Natural killer cell (primary cell): ENCODE measurements around the gene CCDC63. TPM values are rescaled to one million over a fixed set of nuclear protein-coding genes. Genes with fewer than 3 reads are reported as not detected.

ENCODE experiments used
- ATAC-seq, 3 donors: fragments of 150-1000 bp in 2 of 3; fragments of 200-7000 bp in 1 of 3; cut with Tn5 transposase; 1 replicate in 1 of 3; 2 replicates in 2 of 3; pipeline ENCODE4 v1.10.0; 2021; ENCODE audit warnings: mild to moderate bottlenecking in 2 of 3, moderate library complexity in 2 of 3
- DNase-seq, 2 donors: peaks; one replicate each; pipeline versions ENCODE4 v3.0.0 to v3.0.0-alpha.2; 2013 to 2021; ENCODE audit warnings: mixed read lengths in 1 of 2
- H3K27ac ChIP-seq: one replicate; pipeline ENCODE4 v1.5.1; 2013; ENCODE audit warnings: mild to moderate bottlenecking, low read length
- H3K27me3 ChIP-seq: one replicate; pipeline ENCODE4 v1.6.1; 2013; ENCODE audit warnings: low read length; ENCODE audit not compliant: control insufficient read depth, insufficient read depth
- H3K36me3 ChIP-seq: one replicate; pipeline ENCODE4 v1.6.1; 2013; ENCODE audit warnings: low read length; ENCODE audit not compliant: control insufficient read depth, insufficient read depth
- H3K4me1 ChIP-seq: one replicate; pipeline ENCODE4 v1.6.1; 2013; ENCODE audit warnings: low read length; ENCODE audit not compliant: control insufficient read depth, insufficient read depth
- H3K4me3 ChIP-seq: one replicate; pipeline ENCODE4 v1.5.1; 2013; ENCODE audit warnings: low read length
- H3K9me3 ChIP-seq: one replicate; pipeline ENCODE4 v1.6.1; 2013; ENCODE audit warnings: low read length; ENCODE audit not compliant: control insufficient read depth, insufficient read depth
- H3K27ac Mint-ChIP-seq, 2 donors: one replicate each; pipeline ENCODE4 v1.8.0; 2022; ENCODE audit warnings: mild to moderate bottlenecking in 2 of 2, mixed read lengths in 2 of 2, moderate library complexity in 1 of 2
- H3K27me3 Mint-ChIP-seq, 2 donors: one replicate each; pipeline ENCODE4 v1.8.0; 2022; ENCODE audit warnings: low read depth in 2 of 2, mixed read lengths in 2 of 2
- H3K36me3 Mint-ChIP-seq: one replicate; pipeline ENCODE4 v1.8.0; 2022; ENCODE audit warnings: mixed read lengths
- H3K4me1 Mint-ChIP-seq, 2 donors: one replicate each; pipeline ENCODE4 v1.8.0; 2022; ENCODE audit warnings: mixed read lengths in 2 of 2
- H3K4me3 Mint-ChIP-seq: one replicate; pipeline ENCODE4 v1.8.0; 2022; ENCODE audit warnings: mild to moderate bottlenecking, moderate library complexity, mixed read lengths
- H3K9me3 Mint-ChIP-seq, 2 donors: one replicate each; pipeline ENCODE4 v1.8.0; 2022; ENCODE audit warnings: mixed read lengths in 2 of 2
- CTCF ChIP-seq: fragments of 200-600 bp; IDR thresholded peaks from one replicate; pipeline ENCODE4 v1.8.0; 2022; ENCODE audit warnings: antibody characterized with exemption
- WGBS: methylation state at CpG from one replicate; pipeline ENCODE4 v1.1.7; 2013; ENCODE audit warnings: missing lambda C conversion rate; ENCODE audit not compliant: insufficient coverage; 5-methylcytosine and 5-hydroxymethylcytosine counted together
- intact Hi-C: fragments of 100-400 bp; cut with micrococcal nuclease; formaldehyde crosslinking; loops from one replicate; pipeline ENCODE4 v1.14.2; 2022
- total RNA-seq, 4 donors: library from RNA; stranded (reverse); fragments of 120-200 nt in 1 of 4; gene quantifications; one replicate each; pipeline versions ENCODE4 v1.2.3 to v1.2.4, GENCODE V29; 2013 to 2022

CCDC63 gene
- total RNA-seq, 3 donors from 2014 or later (not counting 1 experiment from before 2014, with no cell fraction given), result not detected

DNA sequence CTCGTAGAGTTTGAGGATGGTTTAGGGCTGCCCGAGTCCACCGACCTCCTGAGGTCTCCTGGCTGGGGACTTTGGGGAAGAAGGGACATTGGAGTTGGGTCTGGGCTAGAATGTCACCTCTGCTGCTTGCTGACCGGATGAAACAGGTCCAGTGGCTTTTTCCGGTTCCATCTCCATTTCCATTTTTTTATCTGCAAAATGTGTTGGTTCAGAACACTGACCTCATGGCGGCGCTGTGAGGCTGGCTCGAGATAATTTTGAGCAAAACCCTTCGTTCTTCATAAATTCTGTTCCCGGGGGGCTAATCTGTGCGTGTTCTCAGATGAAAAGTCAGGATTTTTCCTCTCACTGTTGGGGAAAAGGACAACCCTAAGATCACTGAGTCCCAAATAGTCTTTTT, 85.3 kb downstream of the CCDC63 start:
- Mint-ChIP-seq H3K9me3 (no peaks in the 10 kb centered on the region), H3K4me1 (peaks cover 1% of the 10 kb centered on the region in 2 donors), H3K36me3 (no peaks in the 10 kb centered on the region), H3K27ac (no peak overlapping the region), H3K4me3 (no peak overlapping the region), H3K27me3 (peaks cover 12 to 14% of the 10 kb centered on the region in 2 donors)
- TF ChIP-seq CTCF, result no peak
- DNase-seq (no peak), ATAC-seq (no peak)
- Histone ChIP-seq H3K9me3 (no peaks in the 10 kb centered on the region), H3K27ac (no peak overlapping the region), H3K36me3 (no peaks in the 10 kb centered on the region), H3K4me3 (no peak overlapping the region), H3K4me1 (peaks cover 3% of the 10 kb centered on the region), H3K27me3 (no peaks in the 10 kb centered on the region)
- intact Hi-C loops, result no loop called here
- 63% methylated on average over 11 of the region's 11 CpGs for WGBS

GRCh38 chr12:110933326-110933974, 86.7 kb downstream of the CCDC63 start:
- TF ChIP-seq CTCF, result no peak
- peaks cover 8% of the 10 kb centered on the region for H3K4me1 ChIP-seq
- H3K36me3 ChIP-seq, result no peaks in the 10 kb centered on the region
- intact Hi-C loops, result no loop called here
- peaks cover 15 to 21% of the 10 kb centered on the region in 2 donors for H3K27me3 Mint-ChIP-seq
- no peak overlapping the region for H3K27ac ChIP-seq
- ATAC-seq (no peak), DNase-seq (no peak)
- H3K4me3 ChIP-seq, result no peak overlapping the region
- no peak overlapping the region for H3K27ac Mint-ChIP-seq
- H3K36me3 Mint-ChIP-seq, result no peaks in the 10 kb centered on the region
- no peaks in the 10 kb centered on the region for H3K27me3 ChIP-seq
- WGBS, result 96% methylated on average over 16 of the region's 16 CpGs
- H3K4me1 Mint-ChIP-seq, result peaks cover 5 to 6% of the 10 kb centered on the region in 2 donors
- no peak overlapping the region for H3K4me3 Mint-ChIP-seq
- H3K9me3 Mint-ChIP-seq, result no peaks in the 10 kb centered on the region
- no peaks in the 10 kb centered on the region for H3K9me3 ChIP-seq

- no peaks in the 10 kb centered on the region for H3K9me3 Mint-ChIP-seq
- TF ChIP-seq CTCF, result no peak
- intact Hi-C loops, result no loop called here
- H3K36me3 ChIP-seq, result no peaks in the 10 kb centered on the region
- H3K27me3 Mint-ChIP-seq, result peaks cover 15 to 21% of the 10 kb centered on the region in 2 donors
- no peaks in the 10 kb centered on the region for H3K36me3 Mint-ChIP-seq
- 86% methylated on average over 3 of the region's 3 CpGs for WGBS
- H3K4me3 Mint-ChIP-seq, result no peak overlapping the region
- ATAC-seq (no peak), DNase-seq (no peak)
- H3K9me3 ChIP-seq, result no peaks in the 10 kb centered on the region
- H3K4me1 ChIP-seq, result peaks cover 8% of the 10 kb centered on the region
- H3K27me3 ChIP-seq, result no peaks in the 10 kb centered on the region
- no peak overlapping the region for H3K27ac ChIP-seq
- peaks cover 5 to 6% of the 10 kb centered on the region in 2 donors for H3K4me1 Mint-ChIP-seq
- no peak overlapping the region for H3K4me3 ChIP-seq
- no peak overlapping the region for H3K27ac Mint-ChIP-seq
Observed at GRCh38 chr12:110934093-110934852, 87.5 kb downstream of the CCDC63 start.
